GM23338 (cell line): ENCODE results near the gene CEP68. TPM values are rescaled to one million over a fixed set of nuclear protein-coding genes. Genes with fewer than 3 reads are reported as not detected.

ENCODE experiments used
- ATAC-seq: fragments of 200-7000 bp; cut with Tn5 transposase; 3 replicates; pipeline ENCODE4 v1.9.1; 2020
- DNase-seq: peaks from one replicate; pipeline ENCODE4 v3.0.0-alpha.2; 2015; ENCODE audit warnings: low spot score
- H2AFZ ChIP-seq: fragments of 200-600 bp; sonication (generic); 2 replicates; pipeline ENCODE4 v1.8.0; 2016; ENCODE audit warnings: antibody characterized with exemption, mild to moderate bottlenecking, moderate library complexity
- H3F3A ChIP-seq: fragments of 200-600 bp; sonication (generic); replicated peaks from 2 replicates; pipeline ENCODE4 v1.8.0; 2017; ENCODE audit warnings: antibody characterized with exemption, mixed run types, low read depth
- H3K27ac ChIP-seq: fragments of 200-600 bp; sonication (generic); 2 replicates; pipeline ENCODE4 v1.6.1; 2016; ENCODE audit warnings: low read depth
- H3K27me3 ChIP-seq: fragments of 200-600 bp; sonication (generic); 2 replicates; pipeline ENCODE4 v1.8.0; 2016; ENCODE audit warnings: mild to moderate bottlenecking, mixed run types, moderate library complexity; ENCODE audit not compliant: insufficient read depth
- H3K36me3 ChIP-seq: fragments of 200-600 bp; sonication (generic); 2 replicates; pipeline ENCODE4 v1.8.0; 2016; ENCODE audit warnings: mild to moderate bottlenecking; ENCODE audit not compliant: insufficient read depth
- H3K4me1 ChIP-seq: fragments of 200-600 bp; sonication (generic); 2 replicates; pipeline ENCODE4 v1.8.0; 2016; ENCODE audit warnings: mild to moderate bottlenecking, moderate library complexity; ENCODE audit not compliant: insufficient read depth
- H3K4me2 ChIP-seq: fragments of 200-600 bp; sonication (generic); 2 replicates; pipeline ENCODE4 v1.7.1; 2017; ENCODE audit warnings: mixed run types
- H3K4me3 ChIP-seq: fragments of 200-600 bp; sonication (generic); 2 replicates; pipeline ENCODE4 v1.6.1; 2016; ENCODE audit warnings: mixed run types
- H3K79me2 ChIP-seq: fragments of 200-600 bp; sonication (generic); replicated peaks from 2 replicates; pipeline ENCODE4 v1.8.0; 2017; ENCODE audit warnings: mild to moderate bottlenecking; ENCODE audit not compliant: insufficient read depth
- H3K9me2 ChIP-seq: fragments of 200-600 bp; sonication (generic); 2 replicates; pipeline ENCODE4 v1.8.0; 2017; ENCODE audit not compliant: insufficient read depth
- H4K20me1 ChIP-seq: fragments of 200-600 bp; sonication (generic); replicated peaks from 2 replicates; pipeline ENCODE4 v1.8.0; 2017; ENCODE audit warnings: mild to moderate bottlenecking; ENCODE audit not compliant: insufficient read depth
- H3K27ac Mint-ChIP-seq: 2 replicates; pipeline ENCODE4 v1.8.0; 2020; ENCODE audit warnings: inconsistent platforms, mild to moderate bottlenecking, moderate library complexity, mixed read lengths
- H3K27me3 Mint-ChIP-seq: 3 replicates; pipeline ENCODE4 v1.8.0; 2022; ENCODE audit warnings: low read depth, mild to moderate bottlenecking, moderate library complexity, mixed read lengths, inconsistent platforms; ENCODE audit not compliant: insufficient read depth, poor library complexity
- H3K36me3 Mint-ChIP-seq: 3 replicates; pipeline ENCODE4 v1.8.0; 2021; ENCODE audit warnings: low read depth, mild to moderate bottlenecking, inconsistent platforms, moderate library complexity, mixed read lengths
- H3K4me1 Mint-ChIP-seq: 3 replicates; pipeline ENCODE4 v1.8.0; 2020; ENCODE audit warnings: mild to moderate bottlenecking, inconsistent platforms, mixed read lengths
- H3K4me3 Mint-ChIP-seq: 3 replicates; pipeline ENCODE4 v1.8.0; 2021; ENCODE audit warnings: moderate library complexity, mild to moderate bottlenecking, inconsistent platforms, mixed read lengths
- H3K9me3 Mint-ChIP-seq: 3 replicates; pipeline ENCODE4 v1.8.0; 2020; ENCODE audit warnings: moderate library complexity, mild to moderate bottlenecking, inconsistent platforms, mixed read lengths
- CREB1 ChIP-seq: fragments of 250-450 bp; sonication (Bioruptor Pico); IDR thresholded peaks from 2 replicates; pipeline ENCODE4 v1.5.0; 2020; ENCODE audit warnings: low read depth, mild to moderate bottlenecking, moderate library complexity
- EZH2phosphoT487 ChIP-seq: fragments of 200-600 bp; sonication (generic); IDR thresholded peaks from one replicate; pipeline ENCODE4 v1.8.1; 2018; ENCODE audit warnings: antibody characterized with exemption; ENCODE audit not compliant: unreplicated experiment
- JUNB ChIP-seq: IDR thresholded peaks from one replicate; pipeline ENCODE4 v1.6.1; 2016; ENCODE audit warnings: antibody characterized with exemption; ENCODE audit not compliant: unreplicated experiment
- POLR2AphosphoS5 ChIP-seq: IDR thresholded peaks from 2 replicates; pipeline ENCODE4 v1.6.1; 2016; ENCODE audit warnings: antibody characterized with exemption, low read depth
- STAT1 ChIP-seq: IDR thresholded peaks from one replicate; pipeline ENCODE4 v1.6.1; 2016; ENCODE audit warnings: antibody characterized with exemption; ENCODE audit not compliant: unreplicated experiment
- polyA plus RNA-seq: library from polyadenylated mRNA; unstranded; fragments of >200 nt; fragmentation: Nextera tagmentation; extraction: Ambion mirVana; gene quantifications from 2 replicates; pipeline ENCODE4 v1.2.1, GENCODE V29; 2016
- total RNA-seq: library from RNA; depleted of rRNA; stranded (reverse); fragments of >200 nt; shearing (Covaris generic); gene quantifications from 2 replicates; pipeline ENCODE4 v1.2.3, GENCODE V29; 2014
- TF ChIP-seq, protein P1 (sequence below): fragments of 250-450 bp; sonication (Bioruptor Pico); IDR thresholded peaks from 2 replicates; pipeline ENCODE4 v1.5.0; 2020; ENCODE audit warnings: mild to moderate bottlenecking, moderate library complexity
- TF ChIP-seq, protein P2 (sequence below): IDR thresholded peaks from 2 replicates; pipeline ENCODE4 v1.6.1; 2016; ENCODE audit warnings: antibody characterized with exemption
- TF ChIP-seq, protein P3 (sequence below): IDR thresholded peaks from one replicate; pipeline ENCODE4 v1.6.1; 2018; ENCODE audit warnings: antibody characterized with exemption; ENCODE audit not compliant: unreplicated experiment
- TF ChIP-seq, protein P4 (sequence below), 2 experiments: fragments of 200-600 bp in 1 of 2; sonication (generic) in 1 of 2; conservative IDR thresholded peaks; 2 replicates each; pipeline versions ENCODE4 v1.5.1 to v1.6.1; 2016 to 2017; ENCODE audit warnings: antibody characterized with exemption in 2 of 2, low read depth in 2 of 2, mild to moderate bottlenecking in 2 of 2, moderate library complexity in 1 of 2

Gene CEP68
- total and polyA plus RNA-seq, 2 experiments from 2014 or later, result 13.0 to 24.4 TPM

DNA sequence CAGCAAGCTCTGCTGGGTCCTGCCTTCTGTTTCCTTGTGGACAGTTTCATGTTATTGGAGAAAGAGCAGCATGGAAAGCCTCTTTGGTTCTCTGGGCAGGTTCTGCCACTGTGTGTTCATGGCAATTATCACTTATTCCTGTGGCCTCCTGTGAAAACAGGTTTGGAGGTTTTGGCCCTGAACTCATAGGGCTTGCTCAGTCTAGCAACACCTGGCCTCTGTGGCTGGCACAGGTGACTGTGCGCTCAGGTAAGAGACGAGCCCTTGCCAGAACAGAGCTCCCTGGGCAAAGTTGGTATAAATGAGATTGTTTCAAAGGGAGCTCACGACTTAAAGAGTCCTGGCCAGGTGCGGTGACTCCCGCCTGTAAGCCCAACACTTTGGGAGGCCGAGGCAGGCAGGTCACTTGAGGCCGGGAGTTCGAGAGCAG, 5.7 kb downstream of the CEP68 start (continued):
- TF ChIP-seq, protein P1, sequence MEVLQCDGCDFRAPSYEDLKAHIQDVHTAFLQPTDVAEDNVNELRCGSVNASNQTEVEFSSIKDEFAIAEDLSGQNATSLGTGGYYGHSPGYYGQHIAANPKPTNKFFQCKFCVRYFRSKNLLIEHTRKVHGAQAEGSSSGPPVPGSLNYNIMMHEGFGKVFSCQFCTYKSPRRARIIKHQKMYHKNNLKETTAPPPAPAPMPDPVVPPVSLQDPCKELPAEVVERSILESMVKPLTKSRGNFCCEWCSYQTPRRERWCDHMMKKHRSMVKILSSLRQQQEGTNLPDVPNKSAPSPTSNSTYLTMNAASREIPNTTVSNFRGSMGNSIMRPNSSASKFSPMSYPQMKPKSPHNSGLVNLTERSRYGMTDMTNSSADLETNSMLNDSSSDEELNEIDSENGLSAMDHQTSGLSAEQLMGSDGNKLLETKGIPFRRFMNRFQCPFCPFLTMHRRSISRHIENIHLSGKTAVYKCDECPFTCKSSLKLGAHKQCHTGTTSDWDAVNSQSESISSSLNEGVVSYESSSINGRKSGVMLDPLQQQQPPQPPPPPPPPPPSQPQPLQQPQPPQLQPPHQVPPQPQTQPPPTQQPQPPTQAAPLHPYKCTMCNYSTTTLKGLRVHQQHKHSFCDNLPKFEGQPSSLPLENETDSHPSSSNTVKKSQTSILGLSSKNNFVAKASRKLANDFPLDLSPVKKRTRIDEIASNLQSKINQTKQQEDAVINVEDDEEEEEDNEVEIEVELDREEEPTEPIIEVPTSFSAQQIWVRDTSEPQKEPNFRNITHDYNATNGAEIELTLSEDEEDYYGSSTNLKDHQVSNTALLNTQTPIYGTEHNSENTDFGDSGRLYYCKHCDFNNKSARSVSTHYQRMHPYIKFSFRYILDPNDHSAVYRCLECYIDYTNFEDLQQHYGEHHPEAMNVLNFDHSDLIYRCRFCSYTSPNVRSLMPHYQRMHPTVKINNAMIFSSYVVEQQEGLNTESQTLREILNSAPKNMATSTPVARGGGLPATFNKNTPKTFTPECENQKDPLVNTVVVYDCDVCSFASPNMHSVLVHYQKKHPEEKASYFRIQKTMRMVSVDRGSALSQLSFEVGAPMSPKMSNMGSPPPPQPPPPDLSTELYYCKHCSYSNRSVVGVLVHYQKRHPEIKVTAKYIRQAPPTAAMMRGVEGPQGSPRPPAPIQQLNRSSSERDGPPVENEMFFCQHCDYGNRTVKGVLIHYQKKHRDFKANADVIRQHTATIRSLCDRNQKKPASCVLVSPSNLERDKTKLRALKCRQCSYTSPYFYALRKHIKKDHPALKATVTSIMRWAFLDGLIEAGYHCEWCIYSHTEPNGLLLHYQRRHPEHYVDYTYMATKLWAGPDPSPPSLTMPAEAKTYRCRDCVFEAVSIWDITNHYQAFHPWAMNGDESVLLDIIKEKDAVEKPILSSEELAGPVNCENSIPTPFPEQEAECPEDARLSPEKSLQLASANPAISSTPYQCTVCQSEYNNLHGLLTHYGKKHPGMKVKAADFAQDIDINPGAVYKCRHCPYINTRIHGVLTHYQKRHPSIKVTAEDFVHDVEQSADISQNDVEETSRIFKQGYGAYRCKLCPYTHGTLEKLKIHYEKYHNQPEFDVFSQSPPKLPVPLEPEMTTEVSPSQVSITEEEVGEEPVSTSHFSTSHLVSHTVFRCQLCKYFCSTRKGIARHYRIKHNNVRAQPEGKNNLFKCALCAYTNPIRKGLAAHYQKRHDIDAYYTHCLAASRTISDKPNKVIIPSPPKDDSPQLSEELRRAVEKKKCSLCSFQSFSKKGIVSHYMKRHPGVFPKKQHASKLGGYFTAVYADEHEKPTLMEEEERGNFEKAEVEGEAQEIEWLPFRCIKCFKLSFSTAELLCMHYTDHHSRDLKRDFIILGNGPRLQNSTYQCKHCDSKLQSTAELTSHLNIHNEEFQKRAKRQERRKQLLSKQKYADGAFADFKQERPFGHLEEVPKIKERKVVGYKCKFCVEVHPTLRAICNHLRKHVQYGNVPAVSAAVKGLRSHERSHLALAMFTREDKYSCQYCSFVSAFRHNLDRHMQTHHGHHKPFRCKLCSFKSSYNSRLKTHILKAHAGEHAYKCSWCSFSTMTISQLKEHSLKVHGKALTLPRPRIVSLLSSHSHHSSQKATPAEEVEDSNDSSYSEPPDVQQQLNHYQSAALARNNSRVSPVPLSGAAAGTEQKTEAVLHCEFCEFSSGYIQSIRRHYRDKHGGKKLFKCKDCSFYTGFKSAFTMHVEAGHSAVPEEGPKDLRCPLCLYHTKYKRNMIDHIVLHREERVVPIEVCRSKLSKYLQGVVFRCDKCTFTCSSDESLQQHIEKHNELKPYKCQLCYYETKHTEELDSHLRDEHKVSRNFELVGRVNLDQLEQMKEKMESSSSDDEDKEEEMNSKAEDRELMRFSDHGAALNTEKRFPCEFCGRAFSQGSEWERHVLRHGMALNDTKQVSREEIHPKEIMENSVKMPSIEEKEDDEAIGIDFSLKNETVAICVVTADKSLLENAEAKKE, result no peak
- TF ChIP-seq, protein P2, sequence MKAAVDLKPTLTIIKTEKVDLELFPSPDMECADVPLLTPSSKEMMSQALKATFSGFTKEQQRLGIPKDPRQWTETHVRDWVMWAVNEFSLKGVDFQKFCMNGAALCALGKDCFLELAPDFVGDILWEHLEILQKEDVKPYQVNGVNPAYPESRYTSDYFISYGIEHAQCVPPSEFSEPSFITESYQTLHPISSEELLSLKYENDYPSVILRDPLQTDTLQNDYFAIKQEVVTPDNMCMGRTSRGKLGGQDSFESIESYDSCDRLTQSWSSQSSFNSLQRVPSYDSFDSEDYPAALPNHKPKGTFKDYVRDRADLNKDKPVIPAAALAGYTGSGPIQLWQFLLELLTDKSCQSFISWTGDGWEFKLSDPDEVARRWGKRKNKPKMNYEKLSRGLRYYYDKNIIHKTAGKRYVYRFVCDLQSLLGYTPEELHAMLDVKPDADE, result no peak
- TF ChIP-seq POLR2AphosphoS5 (no peak), JUNB (no peak)

DNA sequence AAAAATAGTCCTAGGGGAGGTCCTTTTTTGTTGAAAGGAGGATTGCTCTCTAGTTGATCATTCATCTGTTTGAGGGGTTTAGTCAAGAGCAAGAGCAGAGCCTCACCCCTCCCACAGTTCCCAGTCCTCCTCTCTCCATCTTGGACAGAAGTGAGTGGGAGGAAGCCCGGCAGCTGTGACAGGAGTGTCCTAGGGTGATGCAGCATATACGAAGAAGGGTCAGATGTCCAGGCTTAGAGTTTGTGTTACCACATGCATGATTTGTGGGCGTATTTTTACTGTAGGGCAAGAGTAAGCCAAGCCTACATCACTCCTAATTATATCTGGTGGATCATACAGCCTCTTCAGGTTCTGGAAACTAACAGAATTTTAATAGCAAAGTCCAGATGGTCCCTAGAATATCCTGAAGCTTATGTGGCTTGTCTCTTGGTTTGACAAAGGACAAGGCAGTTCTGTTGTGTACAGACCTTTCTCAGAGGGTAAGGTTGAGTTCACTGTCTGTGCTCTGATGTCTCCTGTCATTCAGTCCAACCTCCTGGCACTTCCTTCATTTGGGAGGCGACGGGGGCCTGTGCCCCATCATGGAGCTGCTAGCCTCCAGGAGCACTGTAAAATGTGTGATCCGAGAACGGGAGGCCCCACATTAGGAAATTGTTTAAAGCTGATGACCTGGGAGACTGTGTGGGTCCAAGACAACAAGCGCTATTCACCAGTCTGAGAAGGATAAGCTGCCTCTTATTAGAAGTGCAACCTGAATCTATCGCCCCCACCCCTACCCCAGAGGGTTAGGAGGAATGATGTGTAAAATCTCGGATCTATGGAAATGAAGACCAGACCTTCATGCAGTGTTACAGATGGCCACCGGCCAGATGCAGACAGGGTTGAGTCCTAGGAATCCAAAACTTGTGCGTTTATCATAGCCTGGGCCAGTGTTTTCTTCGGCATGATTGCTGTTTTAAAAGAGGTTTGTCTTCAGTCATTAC, 6.9 kb downstream of the CEP68 start:
- H3K9me2 ChIP-seq, result no peaks in the 10 kb centered on the region
- ATAC-seq (no peak), DNase-seq (no peak)
- peaks cover 41% of the 10 kb centered on the region for H4K20me1 ChIP-seq
- Mint-ChIP-seq H3K27ac (no peak overlapping the region; the same call in 1 of the 2 replicates), H3K36me3 (peaks cover 7% of the 10 kb centered on the region; the same call in 2 of the 3 replicates), H3K4me3 (no peak overlapping the region), H3K9me3 (no peaks in the 10 kb centered on the region), H3K4me1 (peaks cover 34% of the 10 kb centered on the region), H3K27me3 (peaks cover 11% of the 10 kb centered on the region)
- H3K4me2 ChIP-seq, result no peak overlapping the region
- no peak overlapping the region for H3K27ac ChIP-seq
- no peaks in the 10 kb centered on the region for H3K4me1 ChIP-seq
- H3K27me3 ChIP-seq, result no peaks in the 10 kb centered on the region
- no peaks in the 10 kb centered on the region for H3F3A ChIP-seq
- peaks cover 95% of the 10 kb centered on the region for H3K79me2 ChIP-seq
- H2AFZ ChIP-seq, result no peak overlapping the region
- H3K4me3 ChIP-seq, result no peak overlapping the region
- no peaks in the 10 kb centered on the region for H3K36me3 ChIP-seq
- TF ChIP-seq EZH2phosphoT487, result no peak
- TF ChIP-seq, protein P3, sequence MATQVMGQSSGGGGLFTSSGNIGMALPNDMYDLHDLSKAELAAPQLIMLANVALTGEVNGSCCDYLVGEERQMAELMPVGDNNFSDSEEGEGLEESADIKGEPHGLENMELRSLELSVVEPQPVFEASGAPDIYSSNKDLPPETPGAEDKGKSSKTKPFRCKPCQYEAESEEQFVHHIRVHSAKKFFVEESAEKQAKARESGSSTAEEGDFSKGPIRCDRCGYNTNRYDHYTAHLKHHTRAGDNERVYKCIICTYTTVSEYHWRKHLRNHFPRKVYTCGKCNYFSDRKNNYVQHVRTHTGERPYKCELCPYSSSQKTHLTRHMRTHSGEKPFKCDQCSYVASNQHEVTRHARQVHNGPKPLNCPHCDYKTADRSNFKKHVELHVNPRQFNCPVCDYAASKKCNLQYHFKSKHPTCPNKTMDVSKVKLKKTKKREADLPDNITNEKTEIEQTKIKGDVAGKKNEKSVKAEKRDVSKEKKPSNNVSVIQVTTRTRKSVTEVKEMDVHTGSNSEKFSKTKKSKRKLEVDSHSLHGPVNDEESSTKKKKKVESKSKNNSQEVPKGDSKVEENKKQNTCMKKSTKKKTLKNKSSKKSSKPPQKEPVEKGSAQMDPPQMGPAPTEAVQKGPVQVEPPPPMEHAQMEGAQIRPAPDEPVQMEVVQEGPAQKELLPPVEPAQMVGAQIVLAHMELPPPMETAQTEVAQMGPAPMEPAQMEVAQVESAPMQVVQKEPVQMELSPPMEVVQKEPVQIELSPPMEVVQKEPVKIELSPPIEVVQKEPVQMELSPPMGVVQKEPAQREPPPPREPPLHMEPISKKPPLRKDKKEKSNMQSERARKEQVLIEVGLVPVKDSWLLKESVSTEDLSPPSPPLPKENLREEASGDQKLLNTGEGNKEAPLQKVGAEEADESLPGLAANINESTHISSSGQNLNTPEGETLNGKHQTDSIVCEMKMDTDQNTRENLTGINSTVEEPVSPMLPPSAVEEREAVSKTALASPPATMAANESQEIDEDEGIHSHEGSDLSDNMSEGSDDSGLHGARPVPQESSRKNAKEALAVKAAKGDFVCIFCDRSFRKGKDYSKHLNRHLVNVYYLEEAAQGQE, result no peak
- TF ChIP-seq, protein P4, sequence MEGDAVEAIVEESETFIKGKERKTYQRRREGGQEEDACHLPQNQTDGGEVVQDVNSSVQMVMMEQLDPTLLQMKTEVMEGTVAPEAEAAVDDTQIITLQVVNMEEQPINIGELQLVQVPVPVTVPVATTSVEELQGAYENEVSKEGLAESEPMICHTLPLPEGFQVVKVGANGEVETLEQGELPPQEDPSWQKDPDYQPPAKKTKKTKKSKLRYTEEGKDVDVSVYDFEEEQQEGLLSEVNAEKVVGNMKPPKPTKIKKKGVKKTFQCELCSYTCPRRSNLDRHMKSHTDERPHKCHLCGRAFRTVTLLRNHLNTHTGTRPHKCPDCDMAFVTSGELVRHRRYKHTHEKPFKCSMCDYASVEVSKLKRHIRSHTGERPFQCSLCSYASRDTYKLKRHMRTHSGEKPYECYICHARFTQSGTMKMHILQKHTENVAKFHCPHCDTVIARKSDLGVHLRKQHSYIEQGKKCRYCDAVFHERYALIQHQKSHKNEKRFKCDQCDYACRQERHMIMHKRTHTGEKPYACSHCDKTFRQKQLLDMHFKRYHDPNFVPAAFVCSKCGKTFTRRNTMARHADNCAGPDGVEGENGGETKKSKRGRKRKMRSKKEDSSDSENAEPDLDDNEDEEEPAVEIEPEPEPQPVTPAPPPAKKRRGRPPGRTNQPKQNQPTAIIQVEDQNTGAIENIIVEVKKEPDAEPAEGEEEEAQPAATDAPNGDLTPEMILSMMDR (conservative IDR thresholded peaks at IDR 0.05; ENCODE audit: low read depth in 2 of 2), result no peak
- no peak for TF ChIP-seq STAT1
- no peak for TF ChIP-seq CREB1 (CRISPR knock-in tag)
